GM12878 (cell line): ENCODE data around the gene SEPSECS. TPM values are rescaled to one million over a fixed set of nuclear protein-coding genes. Genes with fewer than 3 reads are reported as not detected.
A peak's percentile ranks its signal among the peaks of the same experiment; 100 is the strongest.

ENCODE experiments used
- ATAC-seq: fragments of 200-7000 bp; cut with Tn5 transposase; 3 replicates; pipeline ENCODE4 v1.9.1; 2020; ENCODE audit warnings: mild to moderate bottlenecking, moderate library complexity
- BruUV-seq: library from RNA; stranded (reverse); fragments of 400-500 nt; replicated peaks from 2 replicates; lab custom pipeline; 2021; lab: Mats Ljungman, UMichigan
- CTCF ChIA-PET: fragments of 300-600 bp; sonication (Branson Sonifier 250); formaldehyde crosslinking; extraction: SDS; loops from one replicate; lab custom pipeline; 2021; ENCODE audit warnings: inconsistent platforms; lab: Yijun Ruan, JAX
- POLR2A ChIA-PET: fragments of 350-600 bp; formaldehyde crosslinking; extraction: SDS; loops from one replicate; lab custom pipeline; 2021; ENCODE audit warnings: inconsistent platforms; lab: Charles Lee
- RAD21 ChIA-PET: fragments of 300-600 bp; sonication (Branson Sonifier 250); formaldehyde crosslinking; loops from one replicate; lab custom pipeline; 2023; ENCODE audit warnings: antibody characterized with exemption; ENCODE audit not compliant: unreplicated experiment; lab: Charles Lee
- SMC1A ChIA-PET: fragments of 300-600 bp; sonication (Branson Sonifier 250); formaldehyde crosslinking; loops from one replicate; lab custom pipeline; 2023; ENCODE audit not compliant: unreplicated experiment, uncharacterized antibody; lab: Charles Lee
- DNase-seq: peaks from one replicate; pipeline ENCODE4 v3.0.0-alpha.2; 2011; ENCODE audit warnings: low read depth, low spot score
- FAIRE-seq: peaks from 3 replicates; lab custom pipeline; 2011; peaks lifted over from hg19 to GRCh38; lab: Jason Lieb, UNC
- H2AFZ ChIP-seq: 2 replicates; pipeline ENCODE4 v1.6.0; 2011; ENCODE audit warnings: low read depth, low read length, control low read depth; ENCODE audit not compliant: control insufficient read depth
- H3K27ac ChIP-seq: 2 replicates; pipeline ENCODE4 v1.5.1; 2011; ENCODE audit warnings: control low read depth; ENCODE audit not compliant: control insufficient read depth, insufficient read depth
- H3K27me3 ChIP-seq, 2 experiments: replicated peaks in 1 of 2; 2 replicates each; pipeline versions ENCODE4 v1.6.0 to v1.6.1; 2011; ENCODE audit warnings: low read length in 1 of 2; ENCODE audit not compliant: control insufficient read depth in 2 of 2, insufficient read depth in 2 of 2
- H3K36me3 ChIP-seq, 2 experiments: 2 replicates each; pipeline ENCODE4 v1.5.1; 2011; ENCODE audit warnings: low read length in 1 of 2; ENCODE audit not compliant: control insufficient read depth in 2 of 2, insufficient read depth in 2 of 2
- H3K4me1 ChIP-seq: 2 replicates; pipeline ENCODE4 v1.6.1; 2011; ENCODE audit warnings: mild to moderate bottlenecking, low read length, moderate library complexity, mixed read lengths; ENCODE audit not compliant: control insufficient read depth, insufficient read depth
- H3K4me2 ChIP-seq: 2 replicates; pipeline ENCODE4 v1.6.0; 2011; ENCODE audit warnings: control low read depth; ENCODE audit not compliant: control insufficient read depth, insufficient read depth
- H3K4me3 ChIP-seq: fragments of 200-600 bp; sonication (generic); 2 replicates; pipeline ENCODE4 v1.5.1; 2016
- H3K79me2 ChIP-seq: 2 replicates; pipeline ENCODE4 v1.6.0; 2011; ENCODE audit warnings: low read length; ENCODE audit not compliant: control insufficient read depth, insufficient read depth
- H3K9ac ChIP-seq: 2 replicates; pipeline ENCODE4 v1.8.0; 2011; ENCODE audit warnings: low read length, control low read depth, mixed read lengths; ENCODE audit not compliant: control insufficient read depth, insufficient read depth
- H3K9me3 ChIP-seq: replicated peaks from 3 replicates; pipeline ENCODE4 v1.5.1; 2011; ENCODE audit warnings: mild to moderate bottlenecking, low read length; ENCODE audit not compliant: control insufficient read depth, insufficient read depth
- H4K20me1 ChIP-seq: 2 replicates; pipeline ENCODE4 v1.6.0; 2011; ENCODE audit not compliant: control insufficient read depth, insufficient read depth
- ASH2L ChIP-seq: fragments of 300-600, 200-600 bp; sonication (generic); IDR thresholded peaks from 2 replicates; pipeline ENCODE4 v1.6.1; 2017; ENCODE audit warnings: low read depth, mild to moderate bottlenecking, borderline replicate concordance
- ATF3 ChIP-seq: IDR thresholded peaks from 2 replicates; pipeline ENCODE4 v1.6.1; 2011; ENCODE audit warnings: low read depth, mild to moderate bottlenecking, low read length, moderate library complexity, borderline replicate concordance; ENCODE audit errors: extremely low read depth
- CHD4 ChIP-seq: fragments of 200-600 bp; sonication (generic); IDR thresholded peaks from 2 replicates; pipeline ENCODE4 v1.6.1; 2016; ENCODE audit warnings: mild to moderate bottlenecking
- CREB1 ChIP-seq: IDR thresholded peaks from 2 replicates; pipeline ENCODE4 v1.6.1; 2012; ENCODE audit warnings: low read depth, mild to moderate bottlenecking, inconsistent platforms
- E2F4 ChIP-seq: IDR thresholded peaks from 2 replicates; pipeline ENCODE4 v1.6.1; 2012; ENCODE audit warnings: low read depth, low read length, improper control_type of control experiment
- E2F8 ChIP-seq: fragments of 450-650 bp; IDR thresholded peaks from 2 replicates; pipeline ENCODE4 v1.6.1; 2018; ENCODE audit warnings: mild to moderate bottlenecking, low read depth, moderate library complexity; ENCODE audit not compliant: partially characterized antibody
- FOXM1 ChIP-seq: IDR thresholded peaks from 2 replicates; pipeline ENCODE4 v1.6.1; 2012; ENCODE audit warnings: low read depth, mild to moderate bottlenecking, inconsistent platforms, low read length, moderate library complexity
- HDAC2 ChIP-seq: fragments of 200-600 bp; sonication (generic); IDR thresholded peaks from 2 replicates; pipeline ENCODE4 v1.6.1; 2017
- IRF5 ChIP-seq: fragments of 450-650 bp; IDR thresholded peaks from 2 replicates; pipeline ENCODE4 v1.6.1; 2017; ENCODE audit warnings: borderline replicate concordance
- JUNB ChIP-seq: IDR thresholded peaks from 2 replicates; pipeline ENCODE4 v1.6.1; 2016; ENCODE audit warnings: antibody characterized with exemption, mild to moderate bottlenecking
- MEF2A ChIP-seq: IDR thresholded peaks from 2 replicates; pipeline ENCODE4 v1.6.1; 2011; ENCODE audit warnings: low read depth, mild to moderate bottlenecking, low read length, moderate library complexity; ENCODE audit not compliant: insufficient read depth
- MLLT1 ChIP-seq: fragments of 450-650 bp; IDR thresholded peaks from 2 replicates; pipeline ENCODE4 v1.6.1; 2016; ENCODE audit warnings: mild to moderate bottlenecking
- MTA3 ChIP-seq: IDR thresholded peaks from 2 replicates; pipeline ENCODE4 v1.6.1; 2012; ENCODE audit warnings: low read length, inconsistent platforms, borderline replicate concordance
- RAD21 ChIP-seq: IDR thresholded peaks from 2 replicates; pipeline ENCODE4 v1.6.1; 2011; ENCODE audit warnings: mild to moderate bottlenecking, low read depth, low read length, moderate library complexity; ENCODE audit not compliant: insufficient read depth
- USF1 ChIP-seq: IDR thresholded peaks from 2 replicates; pipeline ENCODE4 v1.6.1; 2011; ENCODE audit warnings: borderline replicate concordance, low read depth, mild to moderate bottlenecking, moderate library complexity, mixed read lengths, low read length; ENCODE audit not compliant: insufficient read depth; ENCODE audit errors: extremely low read length
- YY1 ChIP-seq: IDR thresholded peaks from 2 replicates; pipeline ENCODE4 v1.6.1; 2011; ENCODE audit warnings: low read depth, mild to moderate bottlenecking, low read length
- WGBS: methylation state at CpG from one replicate; pipeline ENCODE4 v1.1.6; 2016; ENCODE audit warnings: low lambda C conversion rate; ENCODE audit not compliant: insufficient replicate concordance, insufficient coverage; ENCODE audit errors: missing lambda C conversion rate; 5-methylcytosine and 5-hydroxymethylcytosine counted together
- in situ Hi-C: fragments of 300-500 bp; cut with MboI; formaldehyde crosslinking; loops from 9 replicates; pipeline ENCODE4 v1.14.3; 2018; ENCODE audit warnings: mixed read lengths
- intact Hi-C: fragments of 100-400 bp; cut with micrococcal nuclease; formaldehyde crosslinking; loops from one replicate; pipeline ENCODE4 v1.14.2; 2022; ENCODE audit not compliant: unreplicated experiment
- polyA plus RNA-seq, 11 experiments: library from polyadenylated mRNA; depleted of rRNA in 4 of 11; unstranded in 6 of 11; stranded (reverse) in 5 of 11; fragments of >200 nt; fragmentation: Nextera tagmentation in 4 of 11; fragmentation: Illumina TruSeq in 1 of 11; extraction: Ambion mirVana in 4 of 11; extraction: Trizol in 1 of 11; gene quantifications; 1 replicate in 1 of 11; 2 replicates in 10 of 11; pipeline versions ENCODE4 v1.2.1 to v1.2.3, GENCODE V29; 2011 to 2016; ENCODE audit warnings: inconsistent platforms in 2 of 11, missing spikeins in 2 of 11, low read depth in 1 of 11
- total RNA-seq, 4 experiments: library from RNA; depleted of rRNA in 3 of 4; stranded (reverse); fragments of >200 nt in 3 of 4; fragmentation: Illumina TruSeq in 1 of 4; extraction: Trizol in 1 of 4; gene quantifications; 2 replicates each; pipeline versions ENCODE4 v1.2.1 to v1.2.3, GENCODE V29; 2013 to 2021

SEPSECS gene
- total and polyA plus RNA-seq, 10 of the 15 experiments (the other 5 are each of a cell fraction or from before 2014, with no cell fraction given), result 2.8 to 15.8 (median 7.2) TPM

- TF ChIP-seq MTA3 (no peak), RAD21 (no peak), CHD4 (no peak), HDAC2 (no peak), MEF2A (no peak), E2F8 (no peak), MLLT1 (no peak), FOXM1 (no peak), YY1 (no peak), E2F4 (no peak), ATF3 (no peak), CREB1 (no peak), IRF5 (no peak), ASH2L (no peak), USF1 (no peak), JUNB (no peak)
- in situ Hi-C loops, result no loop called here
- peak overlapping the region; percentile 94; the same call in 1 of the 2 replicates for H3K4me3 ChIP-seq
- H3K36me3 ChIP-seq, result no peaks in the 10 kb centered on the region; a peak in 1 of 4 replicates
- ChIA-PET POLR2A (interaction anchor here (4.4 kb wide), 1 partner anchor 76 kb away, joined by 49 read pairs; the partner anchor contains the start of gene PI4K2B), RAD21 (interaction anchor here (1.1 kb wide), 1 partner anchor 574 kb away, joined by 3 read pairs; the partner anchor contains the start of gene DHX15), CTCF (interaction anchor here (2.9 kb wide), 1 partner anchor 14 kb away, joined by 11 read pairs; no protein-coding TSS in a partner anchor), SMC1A (no interaction called here)
- no peak overlapping the region for H3K27ac ChIP-seq
- no peaks in the 10 kb centered on the region for H3K9me3 ChIP-seq
- H4K20me1 ChIP-seq, result no peaks in the 10 kb centered on the region
- no peak overlapping the region for H2AFZ ChIP-seq
- no peaks in the 10 kb centered on the region for H3K27me3 ChIP-seq
- no peak for DNase-seq
- H3K79me2 ChIP-seq, result peaks cover 18% of the 10 kb centered on the region
- intact Hi-C loops, result no loop called here
- BruUV-seq, result TSS peak; percentile 66
- ATAC-seq, result no peak
- H3K4me1 ChIP-seq, result peaks cover 4% of the 10 kb centered on the region
- H3K9ac ChIP-seq, result no peak overlapping the region
- 92% methylated on average over 7 of the region's 7 CpGs for WGBS
- FAIRE-seq, result no peak
- peak overlapping the region; percentile 95 for H3K4me2 ChIP-seq
These were observed 1.4 kb downstream of the SEPSECS start for GRCh38 chr4:25158817-25159216.
